Epithelial cell of esophagus (primary cell): ENCODE results near the gene CDH13.

Experiments
- DNase-seq: peaks from one replicate; pipeline ENCODE4 v3.0.0; 2010; ENCODE audit warnings: low read depth
- H3K4me3 ChIP-seq: 2 replicates; pipeline ENCODE4 v1.5.1; 2011; ENCODE audit warnings: mild to moderate bottlenecking, low read length, control low read depth
- TF ChIP-seq, protein P1 (sequence below): IDR thresholded peaks from 2 replicates; pipeline ENCODE4 v1.5.1; 2011; ENCODE audit warnings: low read depth, mild to moderate bottlenecking, low read length, control low read depth, inconsistent platforms; ENCODE audit not compliant: insufficient read depth; ENCODE audit errors: missing control alignments

The CDH13 gene

GRCh38 chr16:83515395-83515794 is 888.6 kb downstream of the CDH13 start:
- no peak overlapping the region for H3K4me3 ChIP-seq
- no peak for DNase-seq
- TF ChIP-seq, protein P1, sequence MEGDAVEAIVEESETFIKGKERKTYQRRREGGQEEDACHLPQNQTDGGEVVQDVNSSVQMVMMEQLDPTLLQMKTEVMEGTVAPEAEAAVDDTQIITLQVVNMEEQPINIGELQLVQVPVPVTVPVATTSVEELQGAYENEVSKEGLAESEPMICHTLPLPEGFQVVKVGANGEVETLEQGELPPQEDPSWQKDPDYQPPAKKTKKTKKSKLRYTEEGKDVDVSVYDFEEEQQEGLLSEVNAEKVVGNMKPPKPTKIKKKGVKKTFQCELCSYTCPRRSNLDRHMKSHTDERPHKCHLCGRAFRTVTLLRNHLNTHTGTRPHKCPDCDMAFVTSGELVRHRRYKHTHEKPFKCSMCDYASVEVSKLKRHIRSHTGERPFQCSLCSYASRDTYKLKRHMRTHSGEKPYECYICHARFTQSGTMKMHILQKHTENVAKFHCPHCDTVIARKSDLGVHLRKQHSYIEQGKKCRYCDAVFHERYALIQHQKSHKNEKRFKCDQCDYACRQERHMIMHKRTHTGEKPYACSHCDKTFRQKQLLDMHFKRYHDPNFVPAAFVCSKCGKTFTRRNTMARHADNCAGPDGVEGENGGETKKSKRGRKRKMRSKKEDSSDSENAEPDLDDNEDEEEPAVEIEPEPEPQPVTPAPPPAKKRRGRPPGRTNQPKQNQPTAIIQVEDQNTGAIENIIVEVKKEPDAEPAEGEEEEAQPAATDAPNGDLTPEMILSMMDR = no peak

DNA sequence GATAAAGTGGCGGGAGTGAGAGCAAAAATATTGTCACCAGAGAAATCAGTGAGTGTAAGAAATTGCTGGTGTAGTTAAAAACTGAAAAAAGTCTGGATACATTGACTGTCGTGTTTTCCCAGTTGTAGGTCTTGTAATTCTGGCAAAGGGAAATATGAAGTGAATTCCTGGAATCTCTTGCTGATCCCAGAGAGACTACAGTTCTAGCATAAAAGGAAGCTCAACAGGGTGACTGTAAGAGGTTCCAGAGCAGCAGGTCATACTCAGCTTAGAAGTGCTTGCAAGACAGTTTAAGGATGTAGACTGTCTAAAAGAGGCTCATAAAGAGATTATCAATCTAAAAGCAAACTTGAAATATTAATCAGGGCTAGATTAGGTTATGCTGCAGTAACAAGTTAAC is 890.2 kb downstream of the CDH13 start:
- no peak for DNase-seq
- no peak overlapping the region for H3K4me3 ChIP-seq
- TF ChIP-seq, protein P1 = no peak

- TF ChIP-seq, protein P1 = no peak
- peak; percentile 57 for DNase-seq
- no peak overlapping the region for H3K4me3 ChIP-seq
These were observed 890.6 kb downstream of the CDH13 start for GRCh38 chr16:83517398-83517797.

GRCh38 chr16:83520596-83520995 is 893.8 kb downstream of the CDH13 start:
- TF ChIP-seq, protein P1 = no peak

DNA sequence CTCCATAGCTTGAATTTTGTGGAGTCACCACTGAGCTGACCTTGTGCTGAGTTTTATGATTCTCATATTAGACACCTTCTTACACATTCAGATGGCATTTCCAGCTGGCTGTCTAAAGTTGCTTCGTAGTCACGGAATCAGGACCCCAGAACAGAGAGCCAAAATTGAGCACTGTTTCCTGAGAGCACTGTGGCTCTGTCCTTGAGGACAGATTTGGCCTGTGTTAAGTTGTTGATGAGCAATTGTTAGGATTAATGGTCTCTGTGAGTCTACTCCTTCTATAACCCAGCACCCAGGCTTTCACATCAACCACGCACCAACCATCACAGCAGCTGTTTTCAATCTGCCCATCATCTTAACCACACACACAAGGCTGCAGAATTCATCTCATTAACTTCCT is 903.5 kb downstream of the CDH13 start:
- DNase-seq = no peak
- no peak overlapping the region for H3K4me3 ChIP-seq
- TF ChIP-seq, protein P1 = no peak

More at GRCh38 chr16:83520596-83520995, 893.8 kb downstream of the CDH13 start:
- DNase-seq = no peak
- H3K4me3 ChIP-seq = no peak overlapping the region

- no peak for DNase-seq
- TF ChIP-seq, protein P1 = no peak
- no peak overlapping the region for H3K4me3 ChIP-seq
These were observed 905.9 kb downstream of the CDH13 start for GRCh38 chr16:83532634-83533033.

DNA sequence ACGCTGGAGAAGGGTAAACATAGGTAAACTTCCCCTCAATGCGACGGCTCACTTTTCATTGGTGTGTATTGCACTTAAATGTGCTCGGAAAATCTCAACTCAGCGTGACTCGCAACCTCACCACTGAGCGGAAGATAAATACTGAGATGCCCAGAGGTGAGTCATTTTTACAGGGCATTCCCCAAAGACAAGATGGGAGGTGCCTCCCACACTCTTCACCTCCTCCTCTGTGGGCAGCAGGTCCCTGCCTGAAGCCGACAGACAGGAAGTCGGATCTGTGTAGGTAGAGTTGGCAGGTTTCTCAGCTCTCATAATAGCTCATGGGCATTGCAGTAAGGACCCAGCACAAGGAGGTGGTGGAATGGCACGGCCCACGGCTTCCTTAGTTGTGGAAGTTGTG is 906.4 kb downstream of the CDH13 start:
- TF ChIP-seq, protein P1 = no peak
- DNase-seq = peak; percentile 94
- H3K4me3 ChIP-seq = no peak overlapping the region
